ENCODE results near the gene PCBP4.

GRCh38 chr3:51984269-51984647 is 17.0 kb upstream of the PCBP4 start:
- no peak for TF ChIP-seq CTCF (conservative IDR thresholded peaks at IDR 0.05)
- TF ChIP-seq EZH2 (IDR thresholded peaks at IDR 0.05; ENCODE audit: low read depth) = no peak

All from PC-9 (cell line).